GM23248 (cell line): ENCODE measurements around the gene PTCD2. TPM values are rescaled to one million over a fixed set of nuclear protein-coding genes. Genes with fewer than 3 reads are reported as not detected.

ENCODE experiments used
- DNase-seq: peaks from one replicate; pipeline ENCODE4 v3.0.0-alpha.2; 2015
- H2AFZ ChIP-seq: fragments of 200-600 bp; sonication (generic); 2 replicates; pipeline ENCODE4 v1.6.1; 2016; ENCODE audit warnings: antibody characterized with exemption
- H3F3A ChIP-seq: fragments of 200-600 bp; sonication (generic); 2 replicates; pipeline ENCODE4 v1.6.1; 2016; ENCODE audit warnings: mild to moderate bottlenecking, antibody characterized with exemption, mixed run types; ENCODE audit not compliant: insufficient read depth
- H3K27ac ChIP-seq: fragments of 200-600 bp; sonication (generic); 2 replicates; pipeline ENCODE4 v1.5.1; 2016; ENCODE audit warnings: mild to moderate bottlenecking
- H3K27me3 ChIP-seq: fragments of 200-600 bp; sonication (generic); replicated peaks from 2 replicates; pipeline ENCODE4 v1.6.1; 2016; ENCODE audit warnings: mild to moderate bottlenecking; ENCODE audit not compliant: insufficient read depth
- H3K36me3 ChIP-seq: fragments of 200-600 bp; sonication (generic); 2 replicates; pipeline ENCODE4 v1.6.1; 2016; ENCODE audit warnings: low read depth, mild to moderate bottlenecking
- H3K4me1 ChIP-seq: fragments of 200-600 bp; sonication (generic); 2 replicates; pipeline ENCODE4 v1.6.1; 2016; ENCODE audit warnings: mild to moderate bottlenecking; ENCODE audit not compliant: insufficient read depth
- H3K4me2 ChIP-seq: fragments of 200-600 bp; sonication (generic); one replicate; pipeline ENCODE4 v1.6.1; 2016; ENCODE audit warnings: mild to moderate bottlenecking; ENCODE audit not compliant: unreplicated experiment
- H3K4me3 ChIP-seq: fragments of 200-600 bp; sonication (generic); 2 replicates; pipeline ENCODE4 v1.5.1; 2016; ENCODE audit warnings: mild to moderate bottlenecking
- H3K79me2 ChIP-seq: fragments of 200-600 bp; sonication (generic); 2 replicates; pipeline ENCODE4 v1.6.1; 2016; ENCODE audit warnings: mild to moderate bottlenecking; ENCODE audit not compliant: insufficient read depth
- H3K9ac ChIP-seq: fragments of 200-600 bp; sonication (generic); 2 replicates; pipeline ENCODE4 v1.6.1; 2016; ENCODE audit warnings: mild to moderate bottlenecking
- H3K9me2 ChIP-seq: fragments of 200-600 bp; sonication (generic); 2 replicates; pipeline ENCODE4 v1.6.1; 2016; ENCODE audit warnings: mixed run types, mild to moderate bottlenecking, moderate library complexity; ENCODE audit not compliant: insufficient read depth
- H3K9me3 ChIP-seq: fragments of 200-600 bp; sonication (generic); one replicate; pipeline ENCODE4 v1.6.1; 2017; ENCODE audit warnings: low read depth
- H4K20me1 ChIP-seq: fragments of 200-600 bp; sonication (generic); 2 replicates; pipeline ENCODE4 v1.6.0; 2016; ENCODE audit not compliant: insufficient read depth
- EZH2 ChIP-seq: fragments of 200-600 bp; sonication (generic); IDR thresholded peaks from 2 replicates; pipeline ENCODE4 v1.6.1; 2018; ENCODE audit warnings: antibody characterized with exemption, mild to moderate bottlenecking; ENCODE audit not compliant: insufficient read depth, poor library complexity, severe bottlenecking
- EZH2phosphoT487 ChIP-seq: fragments of 200-600 bp; sonication (generic); IDR thresholded peaks from 2 replicates; pipeline ENCODE4 v1.6.1; 2018; ENCODE audit warnings: antibody characterized with exemption, moderate library complexity, mild to moderate bottlenecking, low read depth; ENCODE audit not compliant: insufficient read depth
- WGBS, 2 experiments: methylation state at CpG; one replicate each; pipeline ENCODE4 v1.1.6; 2015 to 2017; ENCODE audit warnings: low lambda C conversion rate in 2 of 2, low coverage in 1 of 2; ENCODE audit errors: missing lambda C conversion rate in 2 of 2; 5-methylcytosine and 5-hydroxymethylcytosine counted together
- in situ Hi-C: fragments of 300-500 bp; cut with MboI; formaldehyde crosslinking; loops from 2 replicates; pipeline ENCODE4 v1.15.0; 2020
- polyA plus RNA-seq: library from polyadenylated mRNA; unstranded; fragments of >200 nt; fragmentation: Nextera tagmentation; extraction: Ambion mirVana; gene quantifications from 2 replicates; pipeline ENCODE4 v1.2.1, GENCODE V29; 2016
- total RNA-seq: library from RNA; depleted of rRNA; stranded (reverse); fragments of >200 nt; shearing (Covaris generic); gene quantifications from 2 replicates; pipeline ENCODE4 v1.2.3, GENCODE V29; 2014

PTCD2 gene
- total and polyA plus RNA-seq, 2 experiments from 2014 or later, result 11.1 to 15.5 TPM

GRCh38 chr5:72363166-72363802 is 43.1 kb downstream of the PTCD2 start:
- 94 to 100% methylated on average over 1 of the region's 1 CpG for WGBS, 2 experiments
- no peaks in the 10 kb centered on the region for H3K9me2 ChIP-seq
- TF ChIP-seq EZH2 (no peak), EZH2phosphoT487 (no peak)
- H3K79me2 ChIP-seq, result no peaks in the 10 kb centered on the region
- no peak overlapping the region for H3K4me3 ChIP-seq
- H3K27ac ChIP-seq, result peak overlapping the region; percentile 78
- H3K9ac ChIP-seq, result peak overlapping the region; percentile 14
- H3K36me3 ChIP-seq, result no peaks in the 10 kb centered on the region
- no peaks in the 10 kb centered on the region for H4K20me1 ChIP-seq
- H3K9me3 ChIP-seq, result no peaks in the 10 kb centered on the region
- peaks cover 16% of the 10 kb centered on the region for H3F3A ChIP-seq
- in situ Hi-C loops, result no loop called here
- peaks cover 36% of the 10 kb centered on the region for H3K4me1 ChIP-seq
- peak; percentile 90 for DNase-seq
- no peaks in the 10 kb centered on the region for H3K27me3 ChIP-seq
- H2AFZ ChIP-seq, result peak overlapping the region; percentile 48
- peak overlapping the region; percentile 42 for H3K4me2 ChIP-seq

DNA sequence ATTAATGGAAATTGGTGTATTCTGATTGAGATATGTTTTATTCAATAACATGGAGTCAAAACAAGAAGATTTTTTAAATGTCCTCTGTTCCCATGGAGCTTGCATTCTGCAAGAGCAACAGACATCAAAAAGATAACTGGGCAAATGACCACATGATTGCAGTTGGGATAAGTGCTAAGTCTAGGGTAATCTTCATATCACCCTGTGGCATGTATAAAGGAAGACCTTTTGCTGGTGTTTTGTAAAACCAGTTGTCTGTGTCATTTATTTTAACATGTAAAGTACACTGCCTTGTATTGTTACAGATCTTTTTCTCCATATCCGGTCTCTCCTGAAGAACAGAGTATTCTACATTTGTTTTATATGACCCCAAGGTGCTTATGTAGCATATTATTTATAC is 44.0 kb downstream of the PTCD2 start:
- no peak for DNase-seq
- Histone ChIP-seq H3K79me2 (no peaks in the 10 kb centered on the region), H3K9ac (no peak overlapping the region), H3K27ac (peak overlapping the region; percentile 78), H3K36me3 (no peaks in the 10 kb centered on the region), H3K4me3 (no peak overlapping the region), H3K27me3 (no peaks in the 10 kb centered on the region), H3K4me2 (no peak overlapping the region), H3K9me2 (no peaks in the 10 kb centered on the region), H3K9me3 (no peaks in the 10 kb centered on the region), H3F3A (peaks cover 25% of the 10 kb centered on the region), H3K4me1 (peaks cover 45% of the 10 kb centered on the region), H4K20me1 (no peaks in the 10 kb centered on the region), H2AFZ (no peak overlapping the region)
- TF ChIP-seq EZH2 (no peak), EZH2phosphoT487 (no peak)
- WGBS, 2 experiments, result 96 to 98% methylated on average over 1 of the region's 1 CpG
- in situ Hi-C loops, result no loop called here

DNA sequence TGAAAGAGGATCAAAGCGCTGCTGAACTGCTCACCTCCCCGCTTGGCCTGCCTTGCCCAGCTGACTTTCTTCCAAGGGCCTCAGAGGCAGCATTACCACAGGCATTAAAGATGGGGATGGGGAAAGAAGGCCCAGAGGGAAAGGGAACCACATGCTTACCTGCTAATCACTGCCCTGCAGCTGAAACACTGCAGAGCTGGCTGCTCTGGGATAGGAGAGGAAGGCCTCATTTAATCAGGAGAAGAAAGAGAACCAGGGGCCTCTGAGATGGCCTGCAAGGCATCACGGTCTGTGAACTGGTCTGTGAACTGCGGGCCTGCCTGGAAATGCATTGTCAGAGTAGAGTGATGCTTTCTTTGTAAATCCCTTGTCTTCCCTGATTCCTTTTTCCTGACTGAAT is 44.8 kb downstream of the PTCD2 start:
- H3K27ac ChIP-seq, result no peak overlapping the region
- 96 to 98% methylated on average over 4 of the region's 4 CpGs for WGBS, 2 experiments

DNA sequence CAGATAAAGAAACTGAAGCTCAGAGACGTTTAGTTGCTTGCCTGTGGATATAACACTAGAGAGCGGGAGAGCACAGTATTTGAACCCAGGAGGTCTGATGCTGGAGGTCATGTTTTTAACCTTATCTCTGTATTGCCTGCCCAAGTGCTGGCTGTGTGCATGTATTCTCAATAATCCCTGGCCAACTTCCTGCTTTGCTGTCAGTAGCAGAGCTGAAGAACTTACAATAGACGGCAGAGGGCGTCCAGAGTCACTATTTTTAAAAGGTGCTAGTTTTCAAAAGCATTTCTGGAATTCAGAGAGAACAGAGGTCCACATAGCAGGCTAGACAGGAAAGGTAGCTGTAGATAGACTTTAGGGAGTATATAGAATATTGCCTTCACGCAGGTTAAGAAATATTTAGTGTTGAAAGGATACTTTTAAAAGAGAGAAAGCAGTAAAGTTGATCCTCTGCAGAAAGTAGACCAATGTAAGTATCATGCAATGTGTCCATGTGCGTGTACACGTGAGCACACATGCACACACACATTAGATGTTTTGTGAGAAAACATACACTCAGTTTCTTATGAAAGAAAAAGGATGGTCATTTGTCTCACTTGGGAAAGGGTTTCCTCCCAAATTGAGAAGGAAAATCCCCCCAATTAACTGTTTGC is 46.3 kb downstream of the PTCD2 start:
- H4K20me1 ChIP-seq, result no peaks in the 10 kb centered on the region
- H3K9ac ChIP-seq, result no peak overlapping the region
- peaks cover 54% of the 10 kb centered on the region for H3K4me1 ChIP-seq
- no peaks in the 10 kb centered on the region for H3K36me3 ChIP-seq
- in situ Hi-C loops, result no loop called here
- 0 out of 2 replicates have a peak overlapping the region, but pooled peaks have one; percentile 41 for H2AFZ ChIP-seq
- no peak overlapping the region for H3K4me2 ChIP-seq
- H3K9me2 ChIP-seq, result no peaks in the 10 kb centered on the region
- TF ChIP-seq EZH2 (no peak), EZH2phosphoT487 (no peak)
- peaks cover 31% of the 10 kb centered on the region for H3F3A ChIP-seq
- 21 to 23% methylated on average over 7 of the region's 7 CpGs for WGBS, 2 experiments
- no peaks in the 10 kb centered on the region for H3K9me3 ChIP-seq
- peak; percentile 89 for DNase-seq
- H3K4me3 ChIP-seq, result no peak overlapping the region
- H3K27ac ChIP-seq, result no peak overlapping the region
- no peaks in the 10 kb centered on the region for H3K27me3 ChIP-seq
- H3K79me2 ChIP-seq, result no peaks in the 10 kb centered on the region

More for the DNA sequence above, 44.8 kb downstream of the PTCD2 start:
- Histone ChIP-seq H3K36me3 (no peaks in the 10 kb centered on the region), H4K20me1 (no peaks in the 10 kb centered on the region), H3K4me1 (peaks cover 53% of the 10 kb centered on the region), H3K4me2 (no peak overlapping the region), H3K27me3 (no peaks in the 10 kb centered on the region), H3K79me2 (no peaks in the 10 kb centered on the region), H2AFZ (no peak overlapping the region), H3K9me3 (no peaks in the 10 kb centered on the region), H3K4me3 (no peak overlapping the region), H3F3A (peaks cover 31% of the 10 kb centered on the region), H3K9ac (no peak overlapping the region), H3K9me2 (no peaks in the 10 kb centered on the region)
- TF ChIP-seq EZH2phosphoT487 (no peak), EZH2 (no peak)
- in situ Hi-C loops, result no loop called here
- no peak for DNase-seq
